HL-60 (cell line): ENCODE results near the gene SFT2D1.

Experiments
- DNase-seq, 2 experiments: peaks; one replicate each; pipeline ENCODE4 v3.0.0-alpha.2; 2010 to 2020; ENCODE audit warnings: low read depth in 1 of 2, low spot score in 1 of 2
- H3K27ac ChIP-seq: fragments of 250-450 bp; sonication (Bioruptor Pico); replicated peaks from 2 replicates; pipeline ENCODE4 v1.5.1; 2020; ENCODE audit warnings: mild to moderate bottlenecking, moderate library complexity
- H3K27me3 ChIP-seq: fragments of 250-450 bp; sonication (Bioruptor Pico); 2 replicates; pipeline ENCODE4 v1.5.1; 2021; ENCODE audit warnings: mild to moderate bottlenecking, moderate library complexity; ENCODE audit not compliant: insufficient read depth, poor library complexity, severe bottlenecking
- H3K4me3 ChIP-seq: replicated peaks from 2 replicates; pipeline ENCODE4 v1.5.1; 2011; ENCODE audit warnings: mild to moderate bottlenecking, control low read depth, low read length; ENCODE audit not compliant: insufficient read depth
- GABPA ChIP-seq: IDR thresholded peaks from 2 replicates; pipeline ENCODE4 v1.6.1; 2012; ENCODE audit warnings: low read depth
- POLR2AphosphoS5 ChIP-seq: IDR thresholded peaks from 2 replicates; pipeline ENCODE4 v1.6.1; 2012; ENCODE audit warnings: low read depth
- SPI1 ChIP-seq: IDR thresholded peaks from 2 replicates; pipeline ENCODE4 v1.6.1; 2012; ENCODE audit warnings: low read depth, mild to moderate bottlenecking, borderline replicate concordance
- TF ChIP-seq, protein P1 (sequence below): IDR thresholded peaks from one replicate; pipeline ENCODE4 v1.5.1; 2011; ENCODE audit warnings: low read length, control low read depth, inconsistent platforms; ENCODE audit not compliant: insufficient read depth
- TF ChIP-seq, protein P2 (sequence below): IDR thresholded peaks from 2 replicates; pipeline ENCODE4 v1.6.1; 2012; ENCODE audit warnings: low read depth; ENCODE audit not compliant: insufficient replicate concordance

SFT2D1 gene

DNA sequence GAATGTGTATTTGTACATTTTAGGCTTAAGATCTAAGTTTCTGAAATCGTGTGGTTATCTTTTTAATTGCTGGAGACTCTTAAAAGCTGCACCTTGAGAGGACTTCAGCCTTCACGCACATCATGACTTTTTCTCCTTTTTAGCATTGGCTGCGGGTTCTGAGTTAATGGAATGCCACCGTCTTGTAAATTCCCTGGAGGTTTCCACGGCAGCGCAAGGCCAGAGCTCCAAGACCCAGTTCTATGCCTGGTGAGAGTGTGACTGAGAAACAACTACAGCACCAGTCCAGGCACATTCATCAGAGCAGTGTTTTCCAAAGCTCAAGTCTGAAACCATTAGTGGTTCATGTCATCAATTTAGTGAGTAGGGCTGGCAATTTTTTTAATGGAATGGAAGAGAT, 57.1 kb downstream of the SFT2D1 start:
- no peak for DNase-seq
- no peaks in the 10 kb centered on the region for H3K27me3 ChIP-seq
- H3K27ac ChIP-seq: no peak overlapping the region

DNA sequence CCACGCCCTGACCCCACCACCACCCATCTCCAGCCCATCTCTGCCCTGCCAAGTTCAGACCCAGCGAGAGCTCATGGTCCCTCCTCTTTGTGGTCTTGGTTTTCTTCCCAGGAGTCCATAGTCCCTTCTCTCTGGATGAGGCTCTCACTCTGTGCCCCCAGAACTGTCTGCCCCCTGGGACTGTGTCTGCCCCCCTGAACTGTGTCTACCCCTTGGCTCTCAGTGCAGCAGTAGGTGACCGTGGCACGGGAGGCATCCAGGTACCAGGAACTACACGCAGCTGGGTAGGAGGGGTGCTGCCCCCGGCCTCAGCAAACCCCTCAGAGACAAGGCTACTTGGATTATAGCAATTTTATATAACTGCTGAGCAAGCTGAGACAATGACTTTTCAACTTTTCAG, 57.7 kb downstream of the SFT2D1 start:
- no peak for DNase-seq
- H3K27ac ChIP-seq: no peak overlapping the region
- TF ChIP-seq, protein P1, sequence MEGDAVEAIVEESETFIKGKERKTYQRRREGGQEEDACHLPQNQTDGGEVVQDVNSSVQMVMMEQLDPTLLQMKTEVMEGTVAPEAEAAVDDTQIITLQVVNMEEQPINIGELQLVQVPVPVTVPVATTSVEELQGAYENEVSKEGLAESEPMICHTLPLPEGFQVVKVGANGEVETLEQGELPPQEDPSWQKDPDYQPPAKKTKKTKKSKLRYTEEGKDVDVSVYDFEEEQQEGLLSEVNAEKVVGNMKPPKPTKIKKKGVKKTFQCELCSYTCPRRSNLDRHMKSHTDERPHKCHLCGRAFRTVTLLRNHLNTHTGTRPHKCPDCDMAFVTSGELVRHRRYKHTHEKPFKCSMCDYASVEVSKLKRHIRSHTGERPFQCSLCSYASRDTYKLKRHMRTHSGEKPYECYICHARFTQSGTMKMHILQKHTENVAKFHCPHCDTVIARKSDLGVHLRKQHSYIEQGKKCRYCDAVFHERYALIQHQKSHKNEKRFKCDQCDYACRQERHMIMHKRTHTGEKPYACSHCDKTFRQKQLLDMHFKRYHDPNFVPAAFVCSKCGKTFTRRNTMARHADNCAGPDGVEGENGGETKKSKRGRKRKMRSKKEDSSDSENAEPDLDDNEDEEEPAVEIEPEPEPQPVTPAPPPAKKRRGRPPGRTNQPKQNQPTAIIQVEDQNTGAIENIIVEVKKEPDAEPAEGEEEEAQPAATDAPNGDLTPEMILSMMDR: no peak
- TF ChIP-seq POLR2AphosphoS5: no peak
- TF ChIP-seq, protein P2, sequence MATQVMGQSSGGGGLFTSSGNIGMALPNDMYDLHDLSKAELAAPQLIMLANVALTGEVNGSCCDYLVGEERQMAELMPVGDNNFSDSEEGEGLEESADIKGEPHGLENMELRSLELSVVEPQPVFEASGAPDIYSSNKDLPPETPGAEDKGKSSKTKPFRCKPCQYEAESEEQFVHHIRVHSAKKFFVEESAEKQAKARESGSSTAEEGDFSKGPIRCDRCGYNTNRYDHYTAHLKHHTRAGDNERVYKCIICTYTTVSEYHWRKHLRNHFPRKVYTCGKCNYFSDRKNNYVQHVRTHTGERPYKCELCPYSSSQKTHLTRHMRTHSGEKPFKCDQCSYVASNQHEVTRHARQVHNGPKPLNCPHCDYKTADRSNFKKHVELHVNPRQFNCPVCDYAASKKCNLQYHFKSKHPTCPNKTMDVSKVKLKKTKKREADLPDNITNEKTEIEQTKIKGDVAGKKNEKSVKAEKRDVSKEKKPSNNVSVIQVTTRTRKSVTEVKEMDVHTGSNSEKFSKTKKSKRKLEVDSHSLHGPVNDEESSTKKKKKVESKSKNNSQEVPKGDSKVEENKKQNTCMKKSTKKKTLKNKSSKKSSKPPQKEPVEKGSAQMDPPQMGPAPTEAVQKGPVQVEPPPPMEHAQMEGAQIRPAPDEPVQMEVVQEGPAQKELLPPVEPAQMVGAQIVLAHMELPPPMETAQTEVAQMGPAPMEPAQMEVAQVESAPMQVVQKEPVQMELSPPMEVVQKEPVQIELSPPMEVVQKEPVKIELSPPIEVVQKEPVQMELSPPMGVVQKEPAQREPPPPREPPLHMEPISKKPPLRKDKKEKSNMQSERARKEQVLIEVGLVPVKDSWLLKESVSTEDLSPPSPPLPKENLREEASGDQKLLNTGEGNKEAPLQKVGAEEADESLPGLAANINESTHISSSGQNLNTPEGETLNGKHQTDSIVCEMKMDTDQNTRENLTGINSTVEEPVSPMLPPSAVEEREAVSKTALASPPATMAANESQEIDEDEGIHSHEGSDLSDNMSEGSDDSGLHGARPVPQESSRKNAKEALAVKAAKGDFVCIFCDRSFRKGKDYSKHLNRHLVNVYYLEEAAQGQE: no peak
- TF ChIP-seq GABPA: no peak
- TF ChIP-seq SPI1: no peak

More for the DNA sequence above, 57.1 kb downstream of the SFT2D1 start:
- no peak overlapping the region for H3K4me3 ChIP-seq
- TF ChIP-seq, protein P2: no peak
- TF ChIP-seq POLR2AphosphoS5: no peak

DNA sequence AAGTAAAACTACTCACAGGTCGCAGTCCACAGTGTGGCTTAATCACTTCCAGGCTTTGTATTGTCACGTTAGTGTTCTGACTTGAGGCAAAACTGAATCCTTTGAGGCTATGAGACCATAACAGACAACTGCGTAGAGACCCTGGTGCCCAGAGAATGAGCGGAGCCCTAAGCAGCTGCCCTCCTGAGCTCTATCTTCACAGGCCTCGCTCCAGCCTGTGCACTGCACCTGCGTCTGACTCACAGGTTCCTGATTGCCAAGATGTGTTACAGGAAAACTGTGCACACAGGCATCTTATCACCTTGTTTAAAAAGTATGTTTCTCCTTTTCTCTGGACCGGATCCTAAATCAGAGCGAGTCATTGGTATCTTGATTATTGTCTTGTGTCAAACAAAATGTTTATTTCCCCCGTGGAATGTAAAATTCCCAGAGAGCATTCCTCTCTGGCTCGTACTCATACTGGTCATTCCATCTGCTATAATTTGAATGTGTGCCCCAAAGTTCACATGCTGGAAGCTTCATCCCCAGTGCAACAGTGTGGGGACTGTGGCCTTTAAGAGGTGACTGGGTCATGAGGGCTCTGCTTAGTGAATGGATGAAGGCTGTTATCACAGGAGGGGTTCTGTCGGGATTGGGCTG, 59.8 kb downstream of the SFT2D1 start:
- no peak overlapping the region for H3K27ac ChIP-seq
- TF ChIP-seq, protein P2: no peak
- TF ChIP-seq, protein P1: no peak
- no peak for TF ChIP-seq GABPA
- no peak for TF ChIP-seq SPI1
- TF ChIP-seq POLR2AphosphoS5: no peak
- no peak for DNase-seq
- no peak overlapping the region for H3K4me3 ChIP-seq
- H3K27me3 ChIP-seq: no peaks in the 10 kb centered on the region

More for the DNA sequence above, 57.7 kb downstream of the SFT2D1 start:
- Histone ChIP-seq H3K27me3 (no peaks in the 10 kb centered on the region), H3K4me3 (no peak overlapping the region)
